HG03280 (cell line): ENCODE measurements around the gene SRPRA.
"Not testable (repeated sequence)": the region's sequence is repeated elsewhere in the genome, so short reads cannot be mapped to it uniquely, and the experiment has no call there.

Experiments
- ATAC-seq: cut with Tn5 transposase; IDR thresholded peaks from one replicate; pipeline ENCODE4 v1.9.1; 2021; ENCODE audit warnings: mild to moderate bottlenecking, moderate library complexity; ENCODE audit not compliant: unreplicated experiment

The SRPRA gene, protein sequence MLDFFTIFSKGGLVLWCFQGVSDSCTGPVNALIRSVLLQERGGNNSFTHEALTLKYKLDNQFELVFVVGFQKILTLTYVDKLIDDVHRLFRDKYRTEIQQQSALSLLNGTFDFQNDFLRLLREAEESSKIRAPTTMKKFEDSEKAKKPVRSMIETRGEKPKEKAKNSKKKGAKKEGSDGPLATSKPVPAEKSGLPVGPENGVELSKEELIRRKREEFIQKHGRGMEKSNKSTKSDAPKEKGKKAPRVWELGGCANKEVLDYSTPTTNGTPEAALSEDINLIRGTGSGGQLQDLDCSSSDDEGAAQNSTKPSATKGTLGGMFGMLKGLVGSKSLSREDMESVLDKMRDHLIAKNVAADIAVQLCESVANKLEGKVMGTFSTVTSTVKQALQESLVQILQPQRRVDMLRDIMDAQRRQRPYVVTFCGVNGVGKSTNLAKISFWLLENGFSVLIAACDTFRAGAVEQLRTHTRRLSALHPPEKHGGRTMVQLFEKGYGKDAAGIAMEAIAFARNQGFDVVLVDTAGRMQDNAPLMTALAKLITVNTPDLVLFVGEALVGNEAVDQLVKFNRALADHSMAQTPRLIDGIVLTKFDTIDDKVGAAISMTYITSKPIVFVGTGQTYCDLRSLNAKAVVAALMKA

DNA sequence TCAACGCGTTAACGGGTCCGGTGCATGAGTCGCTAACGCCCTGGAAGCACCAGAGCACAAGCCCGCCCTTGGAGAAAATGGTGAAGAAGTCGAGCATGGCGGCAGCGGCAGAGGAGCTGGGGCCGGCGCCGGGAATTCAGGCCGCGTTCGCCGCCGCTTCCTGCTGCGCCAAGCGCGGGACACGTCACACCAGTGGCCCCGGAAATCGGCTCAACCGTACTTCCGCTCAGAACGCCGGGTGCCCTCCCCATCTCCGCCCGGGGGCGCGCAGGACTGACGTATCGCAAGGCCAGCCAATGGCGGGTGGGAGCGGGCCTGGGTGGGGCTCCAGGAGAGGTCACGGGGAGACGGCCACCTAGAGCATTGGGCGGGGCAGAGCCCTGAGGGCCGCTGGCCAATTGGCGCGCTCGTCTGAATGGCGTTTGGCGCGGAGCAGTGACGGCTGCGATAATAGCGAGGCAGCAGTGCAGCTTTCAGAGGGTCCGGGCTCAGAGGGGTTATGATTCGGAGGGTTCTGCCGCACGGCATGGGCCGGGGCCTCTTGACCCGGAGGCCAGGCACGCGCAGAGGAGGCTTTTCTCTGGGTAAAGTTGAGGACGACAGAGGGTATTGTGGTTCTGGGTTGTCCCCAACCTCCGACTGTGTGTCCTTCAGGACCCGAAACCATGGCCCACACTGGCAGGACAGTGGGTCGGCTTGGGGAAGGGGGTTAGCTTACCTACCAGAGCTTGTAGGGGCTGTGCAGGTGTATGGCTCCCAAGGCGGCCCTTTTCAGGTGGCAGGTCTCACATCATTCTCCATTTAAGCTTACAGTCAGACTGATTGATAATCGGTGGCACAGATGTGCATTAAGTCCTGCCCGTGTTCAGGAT, at the start of gene SRPRA, which contains the start of gene FOXRED1:
Gene SRPRA, minus strand, starts transcription at position 188 of the 872 bp plus-strand sequence. Its CDS starts 91 bp downstream, at position 97.
Gene FOXRED1, plus strand, starts transcription at position 447 of the 872 bp plus-strand sequence. Its CDS starts 53 bp downstream, at position 500.
- ATAC-seq: peak; percentile 100

DNA sequence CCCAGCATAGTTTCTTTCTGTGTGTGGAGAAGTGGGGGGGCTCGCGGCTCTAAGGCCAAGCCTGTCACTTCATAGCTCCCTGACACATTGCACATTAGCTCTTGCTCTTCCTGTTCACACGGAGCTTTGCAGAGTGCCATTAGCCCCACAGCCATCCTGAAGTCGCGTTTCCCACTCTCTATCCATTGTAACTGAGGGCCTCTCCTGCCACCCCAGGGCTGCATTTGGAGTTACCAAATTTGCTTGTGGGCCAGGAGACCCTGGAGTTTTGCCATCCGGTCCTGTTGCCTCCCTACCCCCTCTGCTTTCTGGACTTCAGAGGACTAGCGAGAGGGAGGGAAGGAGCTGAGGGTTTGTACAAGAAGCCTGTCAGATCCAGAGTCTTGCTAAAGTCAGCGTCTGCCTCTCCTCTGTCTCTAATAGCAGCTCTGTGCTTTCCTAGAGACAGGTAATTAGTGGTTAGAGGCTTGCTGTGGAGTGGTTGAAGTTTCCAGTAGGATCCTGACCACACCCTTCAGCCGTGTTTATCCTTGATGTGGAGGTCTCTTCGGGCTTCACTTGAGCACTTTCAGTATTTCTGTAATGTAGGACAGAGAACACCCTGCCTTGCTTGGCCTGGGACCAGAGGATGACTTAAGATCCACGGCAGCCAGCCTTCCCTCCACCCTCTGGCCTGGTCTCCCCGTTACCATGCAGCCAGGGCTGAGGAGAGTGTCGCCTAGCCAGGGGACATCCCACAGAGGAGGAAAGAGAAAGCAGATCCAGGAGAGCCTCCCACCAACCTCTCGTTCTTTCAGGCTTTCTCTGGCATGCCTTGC, 49.3 kb upstream of the SRPRA start:
- no peak for ATAC-seq

DNA sequence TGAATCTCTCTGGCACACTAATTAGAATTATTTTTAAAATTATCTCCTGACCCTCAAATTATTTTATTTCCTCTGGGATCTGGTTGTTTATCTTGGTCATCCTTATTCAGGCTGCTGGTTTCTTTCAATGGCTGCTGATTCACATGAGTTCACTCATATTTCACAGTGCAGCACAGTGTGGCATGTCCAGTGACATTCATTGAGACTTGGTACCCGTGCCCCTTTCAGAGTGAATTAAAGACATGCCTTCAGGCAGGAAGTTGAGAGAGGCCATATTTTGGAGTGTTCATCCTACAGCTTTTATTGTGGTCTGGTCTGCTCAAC, 48.7 kb upstream of the SRPRA start:
- ATAC-seq: no peak

DNA sequence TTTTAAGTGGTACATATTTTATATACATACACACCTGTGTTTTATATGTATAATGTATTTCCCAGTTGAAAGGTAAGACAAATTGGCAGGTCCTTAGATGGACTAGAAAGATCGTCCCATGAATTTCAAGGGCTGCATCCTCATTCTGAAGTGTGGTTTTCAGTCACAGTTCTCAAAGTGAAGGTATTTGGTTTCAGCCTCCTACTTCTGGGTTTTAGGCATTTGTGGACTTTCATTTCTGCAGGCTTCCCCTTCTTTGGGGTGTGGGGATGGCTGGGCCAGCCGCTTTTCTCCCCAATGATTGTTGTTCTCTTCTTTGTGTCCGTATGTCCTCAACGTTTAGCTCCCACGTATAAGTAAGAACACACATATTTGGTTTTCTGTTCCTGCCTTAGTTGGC, 45.1 kb upstream of the SRPRA start:
- no peak for ATAC-seq

DNA sequence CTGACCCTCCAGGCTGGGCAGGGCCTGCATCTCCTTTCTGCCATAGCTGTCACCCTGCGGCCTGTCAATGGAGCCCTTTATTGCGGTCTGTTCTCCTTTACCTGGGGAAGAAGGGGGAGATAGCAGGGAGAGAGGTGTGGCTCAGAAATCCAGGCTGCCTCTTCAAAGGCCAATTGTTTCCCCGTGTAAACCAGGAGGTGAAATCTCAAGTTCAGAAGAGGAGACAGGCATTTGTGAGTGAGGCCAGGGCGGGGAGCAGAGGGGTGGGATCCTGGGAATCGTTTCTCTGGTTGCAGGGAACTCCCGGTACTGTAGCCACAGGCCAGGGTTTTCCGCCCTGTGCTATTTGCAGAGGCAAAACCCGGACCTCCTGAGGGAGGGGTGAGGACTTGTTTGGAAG, 44.3 kb upstream of the SRPRA start:
- ATAC-seq: no peak

DNA sequence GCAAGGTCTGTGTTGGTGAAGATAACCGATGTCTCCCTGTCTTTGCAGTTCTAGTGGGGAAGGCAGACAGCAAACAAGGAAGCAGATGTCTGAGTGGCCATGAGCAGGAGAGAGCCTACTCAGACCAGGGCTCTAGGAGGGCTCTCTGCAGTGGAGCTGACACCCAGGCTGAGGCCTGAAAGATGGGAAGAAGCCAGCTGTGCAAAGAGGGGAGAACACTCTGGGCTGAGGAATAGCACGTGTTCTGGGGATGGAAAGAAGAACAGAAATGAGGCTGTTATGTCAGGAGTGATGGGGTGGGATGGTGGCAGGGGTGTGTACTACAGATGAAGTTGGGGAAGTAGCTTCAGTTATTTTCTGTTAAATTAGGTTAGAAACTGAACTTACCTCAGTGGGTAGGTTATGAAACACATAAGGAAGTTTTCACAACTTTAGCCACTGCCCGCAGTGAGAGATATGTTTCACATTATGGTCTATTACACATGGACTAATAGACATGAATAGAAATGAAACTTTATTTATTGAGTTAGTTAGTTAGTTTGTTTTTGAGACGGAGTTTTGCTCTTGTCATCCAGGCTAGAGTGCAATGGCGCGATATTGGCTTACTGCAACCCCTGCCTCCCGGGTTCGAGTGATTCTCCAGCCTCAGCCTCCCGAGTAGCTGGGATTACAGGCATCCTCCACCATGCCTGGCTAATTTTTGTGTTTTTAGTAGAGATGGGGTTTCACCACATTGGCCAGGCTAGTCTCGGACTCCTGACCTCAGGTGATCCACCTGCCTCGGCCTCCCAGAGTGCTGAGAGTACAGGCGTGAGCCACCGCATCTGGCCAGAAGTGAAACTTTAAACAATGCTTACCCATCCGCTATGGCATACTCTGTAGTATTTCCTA, 43.0 kb upstream of the SRPRA start:
- ATAC-seq: peak; percentile 61

DNA sequence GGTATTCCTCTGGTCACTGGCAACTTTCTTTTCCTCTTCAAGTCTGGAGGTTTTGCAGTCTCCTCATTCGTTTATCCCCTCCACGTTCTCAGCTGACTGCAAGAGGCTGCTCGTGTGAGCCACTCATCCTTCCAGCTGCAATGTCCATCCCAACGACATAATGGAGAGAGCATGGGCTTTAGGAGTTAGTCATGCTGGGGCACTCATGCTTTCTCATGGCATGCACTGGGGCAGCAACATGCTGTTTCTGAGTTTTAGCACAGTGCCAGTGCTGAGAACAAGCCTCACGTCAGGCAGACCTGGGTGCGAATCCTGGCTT, 42.3 kb upstream of the SRPRA start:
- no peak for ATAC-seq

DNA sequence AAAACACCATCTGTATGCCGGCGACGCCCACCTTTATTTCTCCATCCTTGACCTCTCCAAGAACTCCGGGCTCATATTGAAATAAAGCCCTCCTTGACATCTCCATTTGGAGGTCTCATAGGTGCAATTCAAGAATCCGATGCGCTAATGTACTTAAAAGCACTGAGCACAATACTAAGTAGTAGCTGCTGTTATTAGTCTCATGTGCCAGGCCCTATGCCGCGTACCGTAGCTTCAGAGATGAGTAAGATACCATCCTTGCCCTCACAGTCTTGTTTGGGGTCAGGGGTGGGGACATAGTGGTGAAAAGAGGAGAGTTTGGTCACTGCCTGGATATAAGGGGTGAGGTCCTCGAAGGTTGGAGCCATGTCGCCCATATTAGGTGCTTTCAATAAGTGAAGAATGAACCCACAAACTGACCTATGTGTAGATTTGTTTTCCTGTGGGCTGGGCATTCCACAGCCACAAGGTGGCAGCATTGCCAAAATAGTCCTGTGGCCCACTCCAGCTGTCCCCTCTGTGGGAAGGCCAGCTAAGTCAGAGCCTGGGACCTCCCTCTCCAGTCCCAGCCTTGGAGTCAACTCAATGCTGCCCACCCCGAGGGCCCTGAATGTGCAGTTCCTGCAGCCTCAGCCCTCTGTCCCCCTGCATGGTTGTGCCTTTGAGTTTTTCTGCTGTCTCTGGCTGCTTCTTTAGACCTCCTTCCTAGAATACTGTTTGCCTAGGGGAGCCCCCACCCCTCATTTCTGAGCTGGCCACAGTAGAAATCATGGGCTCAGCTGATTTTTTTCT, 41.7 kb upstream of the SRPRA start:
- peak; percentile 40 for ATAC-seq

DNA sequence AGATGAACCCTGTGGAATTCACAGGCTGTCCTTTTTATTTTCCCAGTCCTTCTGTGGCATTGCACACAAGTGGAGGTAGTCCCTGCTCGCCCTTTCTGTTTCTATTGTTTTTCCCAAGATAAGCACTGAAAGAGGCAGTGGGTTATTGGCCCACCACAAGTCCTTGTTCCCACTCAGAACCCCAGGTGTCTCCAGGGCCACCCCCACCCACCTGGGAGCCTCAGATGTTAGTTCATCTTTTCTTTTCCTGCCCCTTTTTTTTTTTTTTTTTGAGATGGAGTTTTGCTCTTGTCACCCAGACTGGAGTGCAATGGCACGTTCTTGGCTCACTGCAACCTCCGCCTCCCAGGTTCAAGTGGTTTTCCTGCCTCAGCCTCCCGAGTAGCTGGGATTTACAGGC, 40.1 kb upstream of the SRPRA start:
- not testable (repeated sequence) for ATAC-seq

DNA sequence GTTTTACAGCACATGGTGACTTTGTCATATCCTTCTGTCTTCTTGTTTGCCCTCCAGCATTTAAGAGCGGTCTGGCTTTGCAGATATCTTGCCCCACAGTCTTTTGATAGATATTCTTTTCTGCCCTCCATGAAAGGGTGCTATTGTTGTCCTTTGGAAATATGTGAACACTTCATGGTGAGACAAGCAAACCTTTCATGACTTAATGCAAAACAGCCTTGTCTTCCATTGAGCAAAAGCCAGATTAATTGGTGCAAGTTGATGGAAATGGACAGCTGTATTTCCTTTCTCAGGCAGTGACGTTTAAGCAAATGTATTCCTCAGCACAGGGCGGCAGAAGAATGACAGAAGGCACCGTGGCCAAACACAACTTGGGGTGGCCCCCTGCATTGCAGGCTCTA, 39.6 kb upstream of the SRPRA start:
- no peak for ATAC-seq

DNA sequence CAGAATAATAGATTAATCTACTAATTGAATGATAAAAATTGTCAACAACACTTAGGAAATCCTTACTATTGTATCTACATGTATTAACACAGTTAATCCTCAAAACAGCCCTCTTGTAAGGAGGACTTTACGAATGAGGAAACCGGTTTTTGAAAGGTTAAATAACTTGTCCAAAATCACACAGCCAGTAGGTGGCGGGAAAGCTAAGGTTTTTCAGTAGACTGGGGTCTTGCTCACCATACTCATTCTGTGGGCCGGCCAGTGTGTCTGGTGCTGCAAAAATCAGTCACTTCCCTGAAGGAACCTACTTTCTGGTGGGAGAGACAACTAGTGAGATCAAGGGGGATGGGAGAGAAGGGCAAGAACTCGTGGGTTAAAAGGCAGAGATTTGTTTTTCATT, 39.0 kb upstream of the SRPRA start:
- no peak for ATAC-seq

DNA sequence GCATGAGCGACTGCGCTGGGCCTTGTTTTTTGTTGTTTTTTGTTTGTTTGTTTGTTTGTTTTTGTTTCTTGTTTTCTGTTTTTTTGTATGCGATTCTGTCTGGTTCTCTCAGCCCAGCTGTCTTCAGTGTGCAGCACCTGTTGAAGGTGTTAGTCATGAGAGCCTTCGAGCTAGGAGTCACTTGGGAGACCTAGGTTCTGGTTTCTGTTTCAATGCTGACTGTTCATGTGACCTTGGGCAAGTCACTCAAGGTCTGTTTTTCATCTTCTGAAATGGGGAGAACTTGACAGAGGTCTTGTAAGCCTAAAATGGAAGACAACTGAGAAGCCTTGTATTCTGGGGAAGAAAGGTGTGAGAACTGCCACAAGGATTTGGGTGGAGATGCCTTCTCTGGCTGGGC, 37.0 kb upstream of the SRPRA start:
- peak; percentile 67 for ATAC-seq

DNA sequence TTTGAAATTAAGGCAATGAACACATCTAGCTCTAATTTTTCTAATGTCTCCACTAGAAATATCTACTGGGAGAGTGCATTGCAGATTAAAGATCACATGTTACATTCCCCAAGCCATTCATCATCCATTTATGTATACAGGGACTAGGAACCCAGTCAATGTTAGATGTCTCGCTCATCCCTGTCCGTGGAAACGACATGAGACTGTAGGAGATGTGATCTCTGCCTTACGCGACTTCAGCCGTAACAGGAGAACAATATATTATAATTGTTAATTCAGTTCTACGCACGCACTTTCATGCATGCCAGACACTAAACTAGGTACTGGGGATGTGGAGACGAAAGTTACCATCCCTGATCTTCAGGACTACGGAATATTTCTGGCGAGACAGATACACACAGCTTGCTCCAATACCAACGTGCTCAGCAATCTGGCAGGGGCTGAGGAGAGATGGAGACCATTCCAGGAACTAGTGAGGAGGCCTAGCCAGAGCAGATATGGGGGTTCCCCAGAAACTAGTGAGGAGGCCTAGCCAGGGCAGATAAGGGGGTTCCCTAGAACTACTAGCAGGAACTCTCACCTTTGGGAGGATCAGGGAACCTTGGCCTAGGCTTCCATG, 35.9 kb upstream of the SRPRA start:
- no peak for ATAC-seq

DNA sequence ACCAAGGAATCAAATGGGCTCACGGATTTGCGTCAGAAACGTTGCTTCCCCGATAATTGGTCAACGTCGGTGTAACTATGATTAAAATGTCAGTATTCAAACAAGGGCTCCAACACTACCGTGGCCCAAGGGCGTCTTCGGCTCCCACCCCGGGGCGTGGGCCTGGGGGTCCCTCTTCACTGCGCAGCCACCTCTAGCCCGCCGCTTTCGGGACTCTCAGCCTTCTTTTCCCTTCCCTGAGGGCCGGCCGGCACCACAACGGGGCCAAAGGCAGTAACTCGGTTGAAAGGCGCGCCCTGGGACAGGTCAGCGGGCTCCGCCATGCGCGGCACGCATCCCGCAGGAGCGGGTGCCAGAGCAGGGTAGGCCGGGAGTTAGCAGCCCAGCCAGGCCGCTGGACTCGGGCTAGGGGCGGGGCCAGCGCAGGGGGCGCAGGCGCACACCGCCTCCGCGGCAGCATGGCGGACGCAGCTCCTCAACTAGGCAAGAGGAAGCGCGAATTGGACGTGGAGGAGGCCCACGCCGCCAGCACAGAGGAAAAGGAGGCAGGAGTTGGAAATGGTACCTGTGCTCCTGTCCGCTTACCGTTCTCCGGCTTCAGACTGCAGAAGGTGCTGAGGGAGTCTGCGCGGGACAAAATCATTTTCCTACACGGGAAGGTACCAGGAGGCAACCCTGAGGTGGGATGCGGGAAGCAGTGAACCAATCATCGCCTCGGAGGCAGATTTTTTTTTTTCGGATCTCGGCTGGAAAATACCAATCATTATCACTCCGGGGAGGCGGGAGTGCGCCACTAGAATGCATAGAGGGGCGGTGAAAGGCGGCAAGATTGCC, 35.1 kb upstream of the SRPRA start, which contains the start of gene DCPS:
Gene DCPS, plus strand, starts transcription at position 438 of the 834 bp plus-strand sequence. Its CDS starts 21 bp downstream, at position 459.
- peak; percentile 90 for ATAC-seq

DNA sequence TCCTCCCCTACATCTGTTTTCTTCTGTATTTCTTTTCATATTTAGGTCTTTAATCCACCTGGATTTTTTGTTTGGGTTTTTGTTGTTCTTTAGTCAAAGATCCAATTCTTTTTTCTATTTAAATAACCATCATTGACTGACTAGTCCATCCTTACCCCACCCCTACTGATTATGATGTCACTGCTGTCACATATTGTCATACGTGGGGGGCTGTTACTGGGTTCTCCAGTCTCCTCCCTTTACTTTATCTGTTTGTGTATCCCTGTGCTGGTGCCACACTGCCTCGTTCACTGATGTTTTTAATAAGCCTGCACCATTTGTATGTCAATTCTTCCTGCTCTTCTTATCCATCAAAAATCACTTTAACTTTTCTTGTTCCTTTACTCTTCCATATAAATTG, 28.3 kb upstream of the SRPRA start:
- ATAC-seq: no peak

DNA sequence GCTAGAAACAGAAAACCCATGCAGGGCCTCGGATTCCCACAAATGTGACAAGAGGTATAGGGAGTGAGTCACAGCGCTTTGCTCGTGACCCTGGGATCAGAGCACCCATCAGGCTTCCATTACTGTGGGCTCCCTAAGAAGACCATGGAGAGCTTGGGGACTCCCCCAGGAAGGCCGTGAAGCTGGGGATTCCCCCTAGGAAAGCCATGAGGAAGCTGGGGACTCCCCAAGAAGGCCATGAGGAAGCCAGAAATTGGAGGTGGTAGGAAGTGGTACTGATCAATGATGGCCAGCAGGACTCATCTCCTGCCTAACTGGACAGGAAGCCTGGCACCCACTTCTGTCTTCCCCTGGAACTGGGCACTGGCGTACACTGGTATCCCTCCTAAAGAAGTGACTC, 25.0 kb upstream of the SRPRA start:
- no peak for ATAC-seq

DNA sequence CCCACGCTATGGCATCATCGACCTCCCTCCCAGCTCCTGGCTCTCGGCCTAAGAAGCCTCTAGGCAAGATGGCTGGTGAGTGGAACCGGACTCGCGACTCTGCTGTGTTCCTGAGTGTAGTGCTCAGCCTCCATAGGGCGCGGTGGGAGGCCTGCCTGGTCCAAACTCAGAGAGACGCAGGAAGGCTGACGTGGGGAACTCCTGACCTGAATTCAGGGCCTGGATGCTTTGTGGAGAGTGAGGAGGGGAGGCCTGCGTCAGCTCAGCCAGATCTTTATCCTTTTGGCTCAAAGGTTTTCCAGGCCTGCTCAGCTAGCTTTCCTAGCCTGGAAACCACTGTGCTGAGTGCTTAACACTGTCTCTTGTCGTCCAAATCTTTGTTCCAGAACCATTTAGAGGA, 22.2 kb upstream of the SRPRA start:
- ATAC-seq: no peak

DNA sequence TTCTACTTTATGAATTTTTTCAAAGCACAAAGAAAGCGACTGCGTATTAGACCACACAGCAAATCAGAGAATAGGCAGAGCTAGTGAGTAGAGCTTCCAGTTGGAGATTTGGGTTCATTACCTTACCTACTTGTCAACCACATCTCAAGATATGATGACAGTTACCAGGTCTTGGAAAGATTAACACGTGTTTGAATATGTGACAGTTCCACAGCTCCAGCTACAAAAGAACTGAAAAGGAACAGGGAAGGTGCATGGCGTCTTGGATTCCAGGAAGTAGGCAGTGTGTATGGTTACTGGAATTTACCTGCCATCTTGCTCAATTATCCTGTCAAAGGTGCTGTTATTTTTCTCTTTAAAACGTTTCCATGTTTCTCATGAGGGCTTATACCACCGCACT, 19.5 kb upstream of the SRPRA start:
- ATAC-seq: no peak
